HepG2 (cell line): ENCODE measurements around the gene PLVAP. TPM values are rescaled to one million over a fixed set of nuclear protein-coding genes. Genes with fewer than 3 reads are reported as not detected.
A peak's percentile ranks its signal among the peaks of the same experiment; 100 is the strongest.

Source experiments
- BCL6 ChIP-seq: IDR thresholded peaks from 2 replicates; pipeline ENCODE4 v1.6.1; 2016; ENCODE audit warnings: missing genetic modification reagents, missing compliant biosample characterization
- ELF3 ChIP-seq: IDR thresholded peaks from 2 replicates; pipeline ENCODE4 v1.6.1; 2016; ENCODE audit warnings: missing genetic modification reagents, missing compliant biosample characterization
- FOXC1 ChIP-seq: sonication (generic); formaldehyde crosslinking; IDR thresholded peaks from 2 replicates; pipeline ENCODE4 v1.8.0; 2022; ENCODE audit warnings: mild to moderate bottlenecking, missing genetic modification reagents, borderline replicate concordance
- FOXO1 ChIP-seq: sonication (generic); formaldehyde crosslinking; IDR thresholded peaks from 2 replicates; pipeline ENCODE4 v1.4.0; 2020; ENCODE audit warnings: missing genetic modification reagents
- HDAC2 ChIP-seq: sonication (generic); formaldehyde crosslinking; IDR thresholded peaks from 2 replicates; pipeline ENCODE4 v1.4.0; 2020; ENCODE audit warnings: missing genetic modification reagents
- IRF2 ChIP-seq: IDR thresholded peaks from 2 replicates; pipeline ENCODE4 v1.6.1; 2018; ENCODE audit warnings: missing genetic modification reagents, missing compliant biosample characterization
- MIXL1 ChIP-seq: IDR thresholded peaks from 2 replicates; pipeline ENCODE4 v1.6.1; 2016
- MXD4 ChIP-seq: IDR thresholded peaks from 2 replicates; pipeline ENCODE4 v1.6.1; 2016; ENCODE audit warnings: mild to moderate bottlenecking, missing biosample characterization, missing genetic modification reagents
- NFE2 ChIP-seq: sonication (generic); formaldehyde crosslinking; IDR thresholded peaks from 2 replicates; pipeline ENCODE4 v1.4.0; 2020; ENCODE audit warnings: missing genetic modification reagents
- RFX5 ChIP-seq: IDR thresholded peaks from 2 replicates; pipeline ENCODE4 v1.6.1; 2011; ENCODE audit warnings: low read depth, low read length, improper control_type of control experiment
- SAFB2 ChIP-seq: sonication (generic); formaldehyde crosslinking; IDR thresholded peaks from 2 replicates; pipeline ENCODE4 v1.5.1; 2020; ENCODE audit warnings: missing genetic modification reagents, low read depth, mild to moderate bottlenecking, borderline replicate concordance
- SALL1 ChIP-seq: sonication (generic); formaldehyde crosslinking; IDR thresholded peaks from 2 replicates; pipeline ENCODE4 v1.8.0; 2022; ENCODE audit warnings: mild to moderate bottlenecking, missing genetic modification reagents
- ZBTB3 ChIP-seq: sonication (generic); formaldehyde crosslinking; IDR thresholded peaks from 2 replicates; pipeline ENCODE4 v1.4.0; 2020; ENCODE audit warnings: low read depth, mild to moderate bottlenecking, moderate library complexity, missing genetic modification reagents, borderline replicate concordance
- ZKSCAN1 ChIP-seq: fragments of 150-350 bp; IDR thresholded peaks from 2 replicates; pipeline ENCODE4 v1.6.1; 2014; ENCODE audit warnings: low read length
- ZKSCAN5 ChIP-seq: sonication (generic); formaldehyde crosslinking; IDR thresholded peaks from 2 replicates; pipeline ENCODE4 v1.5.1; 2020; ENCODE audit warnings: mild to moderate bottlenecking, missing genetic modification reagents
- ZMYM4 ChIP-seq: sonication (generic); formaldehyde crosslinking; IDR thresholded peaks from 2 replicates; pipeline ENCODE4 v1.8.1; 2023; ENCODE audit warnings: mild to moderate bottlenecking, missing genetic modification reagents
- ZNF225 ChIP-seq: sonication (generic); formaldehyde crosslinking; IDR thresholded peaks from 2 replicates; pipeline ENCODE4 v1.4.0; 2020; ENCODE audit warnings: mild to moderate bottlenecking, missing genetic modification reagents
- ZNF563 ChIP-seq: sonication (generic); formaldehyde crosslinking; IDR thresholded peaks from 2 replicates; pipeline ENCODE4 v1.8.0; 2022; ENCODE audit warnings: mild to moderate bottlenecking, moderate library complexity, missing genetic modification reagents
- ZNF598 ChIP-seq: sonication (generic); formaldehyde crosslinking; IDR thresholded peaks from 2 replicates; pipeline ENCODE4 v1.5.1; 2020; ENCODE audit warnings: mild to moderate bottlenecking, missing genetic modification reagents, borderline replicate concordance
- ZNF614 ChIP-seq: IDR thresholded peaks from 2 replicates; pipeline ENCODE4 v1.6.1; 2018; ENCODE audit warnings: missing biosample characterization, missing genetic modification reagents, inconsistent platforms, borderline replicate concordance
- ZNF709 ChIP-seq: sonication (generic); formaldehyde crosslinking; IDR thresholded peaks from 2 replicates; pipeline ENCODE4 v1.5.0; 2020; ENCODE audit warnings: mild to moderate bottlenecking, missing genetic modification reagents
- ZNF776 ChIP-seq: sonication (generic); formaldehyde crosslinking; IDR thresholded peaks from 2 replicates; pipeline ENCODE4 v1.4.0; 2020; ENCODE audit warnings: mild to moderate bottlenecking, missing genetic modification reagents
- ZNF878 ChIP-seq: sonication (generic); formaldehyde crosslinking; IDR thresholded peaks from 2 replicates; pipeline ENCODE4 v1.8.1; 2023; ENCODE audit warnings: mild to moderate bottlenecking, missing genetic modification reagents, moderate library complexity
- polyA plus RNA-seq, 8 experiments: library from polyadenylated mRNA; depleted of rRNA in 3 of 8; stranded (reverse) in 7 of 8; unstranded in 1 of 8; fragments of >200 nt; fragmentation: Illumina TruSeq in 4 of 8; extraction: Trizol in 4 of 8; gene quantifications; 2 replicates each; pipeline versions ENCODE4 v1.2.1 to v1.2.3, GENCODE V29; 2011 to 2016; ENCODE audit warnings: low read depth in 4 of 8, missing spikeins in 1 of 8, mixed read lengths in 1 of 8; ENCODE audit not compliant: insufficient read depth in 1 of 8
- total RNA-seq, 5 experiments: library from RNA; depleted of rRNA; stranded (reverse); fragments of >200 nt; fragmentation: Illumina TruSeq; extraction: Trizol; gene quantifications; 2 replicates each; pipeline ENCODE4 v1.2.3, GENCODE V29; 2016; ENCODE audit warnings: low read depth in 1 of 5
- TF ChIP-seq, protein P1 (sequence below): sonication (generic); formaldehyde crosslinking; IDR thresholded peaks from 2 replicates; pipeline ENCODE4 v1.5.0; 2020; ENCODE audit warnings: mild to moderate bottlenecking, missing genetic modification reagents
- TF ChIP-seq, protein P2 (sequence below), 2 experiments: sonication (generic) in 1 of 2; formaldehyde crosslinking in 1 of 2; IDR thresholded peaks; 2 replicates each; pipeline versions ENCODE4 v1.4.0 to v1.6.1; 2018 to 2020; ENCODE audit warnings: missing genetic modification reagents in 2 of 2, borderline replicate concordance in 1 of 2, low read depth in 1 of 2, mild to moderate bottlenecking in 1 of 2, missing biosample characterization in 1 of 2
- TF ChIP-seq, protein P3 (sequence below): sonication (generic); formaldehyde crosslinking; IDR thresholded peaks from 2 replicates; pipeline ENCODE4 v1.8.1; 2023; ENCODE audit warnings: mild to moderate bottlenecking, inconsistent platforms, moderate library complexity, missing genetic modification reagents, borderline replicate concordance

The PLVAP gene
- total and polyA plus RNA-seq, 2 of the 13 experiments (the other 11 are each of a cell fraction or from before 2014, with no cell fraction given): 0.26 TPM; not detected in 1

DNA sequence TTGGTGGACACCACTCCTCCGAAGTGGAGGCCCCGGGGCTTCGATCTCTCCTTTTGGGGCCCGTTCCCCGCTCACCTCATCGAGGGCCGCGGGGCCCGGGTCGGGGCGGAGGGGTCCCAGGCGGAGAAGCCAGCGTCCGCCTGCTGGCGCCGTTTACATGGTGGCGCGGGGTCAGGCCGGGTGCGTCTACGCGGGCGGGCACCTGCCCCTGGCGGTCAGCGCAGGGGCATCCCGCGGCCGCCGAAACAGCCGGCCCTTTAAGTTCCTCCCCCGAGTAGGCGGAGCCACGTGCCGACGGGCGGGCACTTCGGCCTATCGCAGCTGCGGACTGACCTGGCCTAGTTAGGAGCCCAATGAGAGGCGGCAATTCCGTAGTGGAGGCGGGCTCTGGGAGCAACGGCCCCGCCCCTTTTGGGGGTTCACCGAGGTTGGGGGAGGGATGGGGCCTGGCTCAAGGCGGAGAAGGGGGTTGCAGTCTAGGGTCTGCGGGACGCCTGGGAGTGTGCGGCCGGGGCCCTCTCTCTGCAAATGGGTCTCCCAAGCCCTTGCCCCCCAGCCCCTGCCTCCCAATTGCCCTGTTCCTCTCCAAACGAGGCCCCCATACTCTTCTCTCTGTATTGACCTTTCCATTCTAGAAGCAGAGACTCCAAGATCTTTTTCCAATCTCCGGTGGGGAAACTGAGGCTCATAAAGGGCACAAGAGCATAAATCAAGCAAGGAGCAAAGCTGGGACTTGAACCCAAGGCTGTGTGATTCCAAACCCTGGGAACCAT lies 73.8 kb downstream of the PLVAP start, which contains the start of gene ABHD8 (continued):
- 0 out of 2 replicates have a peak, but pooled peaks have one; percentile 15 for TF ChIP-seq ELF3 (CRISPR knock-in tag)
- TF ChIP-seq ZBTB3: no peak
- TF ChIP-seq ZKSCAN5 (CRISPR knock-in tag): no peak
- no peak for TF ChIP-seq ZNF878
- TF ChIP-seq, protein P1, sequence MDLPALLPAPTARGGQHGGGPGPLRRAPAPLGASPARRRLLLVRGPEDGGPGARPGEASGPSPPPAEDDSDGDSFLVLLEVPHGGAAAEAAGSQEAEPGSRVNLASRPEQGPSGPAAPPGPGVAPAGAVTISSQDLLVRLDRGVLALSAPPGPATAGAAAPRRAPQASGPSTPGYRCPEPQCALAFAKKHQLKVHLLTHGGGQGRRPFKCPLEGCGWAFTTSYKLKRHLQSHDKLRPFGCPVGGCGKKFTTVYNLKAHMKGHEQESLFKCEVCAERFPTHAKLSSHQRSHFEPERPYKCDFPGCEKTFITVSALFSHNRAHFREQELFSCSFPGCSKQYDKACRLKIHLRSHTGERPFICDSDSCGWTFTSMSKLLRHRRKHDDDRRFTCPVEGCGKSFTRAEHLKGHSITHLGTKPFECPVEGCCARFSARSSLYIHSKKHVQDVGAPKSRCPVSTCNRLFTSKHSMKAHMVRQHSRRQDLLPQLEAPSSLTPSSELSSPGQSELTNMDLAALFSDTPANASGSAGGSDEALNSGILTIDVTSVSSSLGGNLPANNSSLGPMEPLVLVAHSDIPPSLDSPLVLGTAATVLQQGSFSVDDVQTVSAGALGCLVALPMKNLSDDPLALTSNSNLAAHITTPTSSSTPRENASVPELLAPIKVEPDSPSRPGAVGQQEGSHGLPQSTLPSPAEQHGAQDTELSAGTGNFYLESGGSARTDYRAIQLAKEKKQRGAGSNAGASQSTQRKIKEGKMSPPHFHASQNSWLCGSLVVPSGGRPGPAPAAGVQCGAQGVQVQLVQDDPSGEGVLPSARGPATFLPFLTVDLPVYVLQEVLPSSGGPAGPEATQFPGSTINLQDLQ (CRISPR knock-in tag): peak; percentile 35; the same call in 1 of the 2 replicates
- no peak for TF ChIP-seq SAFB2
- peak; percentile 58; the same call in 1 of the 2 replicates for TF ChIP-seq SALL1
- no peak for TF ChIP-seq RFX5
- TF ChIP-seq NFE2 (CRISPR knock-in tag): no peak
- TF ChIP-seq ZNF225 (CRISPR knock-in tag): no peak
- TF ChIP-seq BCL6 (CRISPR knock-in tag): peak; percentile 22; the same call in 1 of the 2 replicates
- TF ChIP-seq MXD4 (CRISPR knock-in tag): peak; percentile 58; the same call in 1 of the 2 replicates
- TF ChIP-seq ZNF614 (CRISPR knock-in tag): peak; percentile 29; the same call in 1 of the 2 replicates
- TF ChIP-seq ZMYM4 (CRISPR knock-in tag): peak; percentile 81
- peak; percentile 74; the same call in 1 of the 2 replicates for TF ChIP-seq FOXC1 (CRISPR knock-in tag)
- TF ChIP-seq, protein P2, sequence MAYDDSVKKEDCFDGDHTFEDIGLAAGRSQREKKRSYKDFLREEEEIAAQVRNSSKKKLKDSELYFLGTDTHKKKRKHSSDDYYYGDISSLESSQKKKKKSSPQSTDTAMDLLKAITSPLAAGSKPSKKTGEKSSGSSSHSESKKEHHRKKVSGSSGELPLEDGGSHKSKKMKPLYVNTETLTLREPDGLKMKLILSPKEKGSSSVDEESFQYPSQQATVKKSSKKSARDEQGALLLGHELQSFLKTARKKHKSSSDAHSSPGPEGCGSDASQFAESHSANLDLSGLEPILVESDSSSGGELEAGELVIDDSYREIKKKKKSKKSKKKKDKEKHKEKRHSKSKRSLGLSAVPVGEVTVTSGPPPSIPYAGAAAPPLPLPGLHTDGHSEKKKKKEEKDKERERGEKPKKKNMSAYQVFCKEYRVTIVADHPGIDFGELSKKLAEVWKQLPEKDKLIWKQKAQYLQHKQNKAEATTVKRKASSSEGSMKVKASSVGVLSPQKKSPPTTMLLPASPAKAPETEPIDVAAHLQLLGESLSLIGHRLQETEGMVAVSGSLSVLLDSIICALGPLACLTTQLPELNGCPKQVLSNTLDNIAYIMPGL (CRISPR knock-in tag; IDR thresholded peaks at IDR 0.05; ENCODE audit: borderline replicate concordance in 1 of 2, low read depth in 1 of 2): peak; percentile 67 to 90
- TF ChIP-seq ZKSCAN1: no peak
- no peak for TF ChIP-seq ZNF598 (CRISPR knock-in tag)
- TF ChIP-seq, protein P3, sequence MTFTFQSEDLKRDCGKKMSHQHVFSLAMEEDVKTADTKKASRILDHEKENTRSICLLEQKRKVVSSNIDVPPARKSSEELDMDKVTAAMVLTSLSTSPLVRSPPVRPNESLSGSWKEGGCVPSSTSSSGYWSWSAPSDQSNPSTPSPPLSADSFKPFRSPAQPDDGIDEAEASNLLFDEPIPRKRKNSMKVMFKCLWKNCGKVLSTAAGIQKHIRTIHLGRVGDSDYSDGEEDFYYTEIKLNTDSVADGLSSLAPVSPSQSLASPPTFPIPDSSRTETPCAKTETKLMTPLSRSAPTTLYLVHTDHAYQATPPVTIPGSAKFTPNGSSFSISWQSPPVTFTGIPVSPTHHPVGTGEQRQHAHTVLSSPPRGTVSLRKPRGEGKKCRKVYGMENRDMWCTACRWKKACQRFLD: 0 out of 2 replicates have a peak, but pooled peaks have one; percentile 26
- TF ChIP-seq IRF2 (CRISPR knock-in tag): peak; percentile 29; the same call in 1 of the 2 replicates
- no peak for TF ChIP-seq ZNF709 (CRISPR knock-in tag)
- 0 out of 2 replicates have a peak, but pooled peaks have one; percentile 22 for TF ChIP-seq HDAC2 (CRISPR knock-in tag)
- no peak for TF ChIP-seq ZNF776 (CRISPR knock-in tag)
- no peak for TF ChIP-seq MIXL1 (CRISPR knock-in tag)
- no peak for TF ChIP-seq ZNF563 (CRISPR knock-in tag)
- TF ChIP-seq FOXO1 (CRISPR knock-in tag): peak; percentile 65; the same call in 1 of the 2 replicates
